LNCaP clone FGC (cell line): Measurements from ENCODE around the gene PRPF8.

ENCODE experiments used
- DNase-seq: peaks from one replicate; pipeline ENCODE4 v3.0.0-alpha.2; 2011; ENCODE audit warnings: low read depth
- H3K4me3 ChIP-seq: 2 replicates; pipeline ENCODE4 v1.5.1; 2011; ENCODE audit warnings: mild to moderate bottlenecking, low read depth, low read length, control low read depth
- CTCF ChIP-seq: IDR thresholded peaks from 2 replicates; pipeline ENCODE4 v1.5.1; 2012; ENCODE audit warnings: mild to moderate bottlenecking; ENCODE audit not compliant: control insufficient read depth, insufficient read depth; ENCODE audit errors: extremely low read depth

The PRPF8 gene

GRCh38 chr17:1634841-1635650, 49.6 kb downstream of the PRPF8 start:
- no peak for TF ChIP-seq CTCF
- no peak overlapping the region for H3K4me3 ChIP-seq
- no peak for DNase-seq

GRCh38 chr17:1630662-1631061, 54.0 kb downstream of the PRPF8 start:
- H3K4me3 ChIP-seq = no peak overlapping the region
- TF ChIP-seq CTCF = no peak
- DNase-seq = no peak

- peak; percentile 51 for TF ChIP-seq CTCF
- peak overlapping the region; percentile 88 for H3K4me3 ChIP-seq
- DNase-seq = no peak
Measured at GRCh38 chr17:1629504-1630310, 55.0 kb downstream of the PRPF8 start.

GRCh38 chr17:1628856-1629503, 55.7 kb downstream of the PRPF8 start:
- H3K4me3 ChIP-seq = peak overlapping the region; percentile 88
- DNase-seq = no peak
- TF ChIP-seq CTCF = peak; percentile 36

GRCh38 chr17:1627982-1628855, 56.4 kb downstream of the PRPF8 start, which contains the start of gene SLC43A2:
Gene SLC43A2 (minus strand): TSS chr17:1628834. CDS start chr17:1627874, 960 bp downstream.
- no peak for DNase-seq
- peak within 1 kb of the TSS; percentile 88 for H3K4me3 ChIP-seq
- TF ChIP-seq CTCF = no peak
